H1 (cell line): ENCODE results near the gene UBAC1. TPM values are rescaled to one million over a fixed set of nuclear protein-coding genes. Genes with fewer than 3 reads are reported as not detected.
A peak's percentile ranks its signal among the peaks of the same experiment; 100 is the strongest.

ENCODE experiments used
- CTCF ChIA-PET: fragments of 300-600 bp; sonication (Branson Sonifier 250); formaldehyde crosslinking; loops from one replicate; lab custom pipeline; 2021; ENCODE audit not compliant: partially characterized antibody; lab: Charles Lee
- POLR2A ChIA-PET: fragments of 300-600 bp; sonication (Branson Sonifier 250); formaldehyde crosslinking; loops from one replicate; lab custom pipeline; 2021; ENCODE audit warnings: inconsistent platforms; ENCODE audit not compliant: partially characterized antibody; lab: Charles Lee
- DNase-seq, 2 experiments: peaks; one replicate each; pipeline versions ENCODE4 v3.0.0 to v3.0.0-alpha.2; 2010 to 2022; ENCODE audit warnings: low spot score in 2 of 2, low read depth in 1 of 2, mixed read lengths in 1 of 2
- FAIRE-seq: peaks from 2 replicates; lab custom pipeline; 2011; peaks lifted over from hg19 to GRCh38; lab: Jason Lieb, UNC
- H2AFZ ChIP-seq: 2 replicates; pipeline ENCODE4 v1.8.1; 2012; ENCODE audit warnings: low read length, inconsistent platforms
- H2AK5ac ChIP-seq: 2 replicates; pipeline ENCODE4 v1.6.1; 2013; ENCODE audit warnings: low read depth, low read length
- H2BK120ac ChIP-seq: replicated peaks from 2 replicates; pipeline ENCODE3; 2013; ENCODE audit warnings: low read depth, low read length, inconsistent platforms
- H2BK12ac ChIP-seq: 2 replicates; pipeline ENCODE4 v1.6.1; 2013; ENCODE audit warnings: low read depth, low read length
- H2BK15ac ChIP-seq: 2 replicates; pipeline ENCODE4 v1.6.1; 2013; ENCODE audit warnings: low read length
- H2BK20ac ChIP-seq: 2 replicates; pipeline ENCODE4 v1.6.1; 2013; ENCODE audit warnings: low read length
- H2BK5ac ChIP-seq: 2 replicates; pipeline ENCODE4 v1.6.1; 2013; ENCODE audit warnings: low read depth, low read length
- H3K14ac ChIP-seq: 2 replicates; pipeline ENCODE4 v1.6.1; 2013; ENCODE audit warnings: inconsistent platforms; ENCODE audit not compliant: insufficient read length
- H3K18ac ChIP-seq: 2 replicates; pipeline ENCODE4 v1.6.1; 2013; ENCODE audit warnings: low read length; ENCODE audit errors: extremely low read depth
- H3K23ac ChIP-seq: 2 replicates; pipeline ENCODE4 v1.6.1; 2013; ENCODE audit warnings: inconsistent platforms; ENCODE audit not compliant: insufficient read length
- H3K23me2 ChIP-seq: 2 replicates; pipeline ENCODE4 v1.6.1; 2013; ENCODE audit warnings: low read depth, low read length
- H3K27ac ChIP-seq: 2 replicates; pipeline ENCODE4 v1.6.1; 2011; ENCODE audit warnings: low read depth, low read length, inconsistent platforms
- H3K27me3 ChIP-seq, 4 experiments: replicated peaks in 1 of 4; 1 replicate in 1 of 4; 2 replicates in 3 of 4; pipeline versions ENCODE4 v1.6.1 to v1.8.1; 2011 to 2013; ENCODE audit warnings: low read length in 3 of 4, mild to moderate bottlenecking in 3 of 4, inconsistent platforms in 2 of 4, mixed read lengths in 2 of 4, moderate library complexity in 1 of 4; ENCODE audit not compliant: control insufficient read depth in 3 of 4, insufficient read depth in 3 of 4; ENCODE audit errors: extremely low read depth in 1 of 4
- H3K36me3 ChIP-seq, 4 experiments: 2 replicates each; pipeline versions ENCODE4 v1.6.1 to v1.8.1; 2011 to 2013; ENCODE audit warnings: mild to moderate bottlenecking in 4 of 4, low read length in 3 of 4, moderate library complexity in 2 of 4, control low read depth in 1 of 4, inconsistent platforms in 1 of 4; ENCODE audit not compliant: insufficient read depth in 4 of 4, control insufficient read depth in 2 of 4
- H3K4ac ChIP-seq: replicated peaks from 2 replicates; pipeline ENCODE3; 2013; ENCODE audit warnings: low read length, low read depth, mixed read lengths, inconsistent platforms; ENCODE audit not compliant: insufficient read length
- H3K4me1 ChIP-seq, 4 experiments: replicated peaks in 1 of 4; 1 replicate in 1 of 4; 2 replicates in 3 of 4; pipeline versions ENCODE4 v1.6.1 to v1.8.1; 2011 to 2013; ENCODE audit warnings: low read length in 3 of 4, inconsistent platforms in 2 of 4, mixed read lengths in 1 of 4; ENCODE audit not compliant: insufficient read depth in 4 of 4, control insufficient read depth in 3 of 4
- H3K4me2 ChIP-seq, 2 experiments: 2 replicates each; pipeline versions ENCODE4 v1.6.1 to v1.8.1; 2011 to 2013; ENCODE audit warnings: low read depth in 2 of 2, low read length in 2 of 2, control low read depth in 1 of 2, inconsistent platforms in 1 of 2, mild to moderate bottlenecking in 1 of 2; ENCODE audit not compliant: insufficient read depth in 1 of 2
- H3K4me3 ChIP-seq, 4 experiments: fragments of 200-600, 300-600 bp in 1 of 4; sonication (generic), shearing (Covaris generic), sonication (Bioruptor Twin) in 1 of 4; 2 replicates each; pipeline versions ENCODE4 v1.5.1 to v1.8.1; 2011 to 2016; ENCODE audit warnings: low read length in 4 of 4, low read depth in 3 of 4, control low read depth in 2 of 4, inconsistent platforms in 2 of 4, mild to moderate bottlenecking in 2 of 4, mixed read lengths in 1 of 4, moderate library complexity in 1 of 4; ENCODE audit not compliant: insufficient read depth in 2 of 4; ENCODE audit errors: extremely low read depth in 1 of 4
- H3K56ac ChIP-seq: replicated peaks from 2 replicates; pipeline ENCODE3; 2013; ENCODE audit warnings: low read depth, mild to moderate bottlenecking, mixed read lengths, low read length, inconsistent platforms; ENCODE audit not compliant: insufficient read length
- H3K79me1 ChIP-seq: 2 replicates; pipeline ENCODE4 v1.6.1; 2013; ENCODE audit warnings: low read depth, low read length, control low read depth
- H3K79me2 ChIP-seq, 2 experiments: 2 replicates each; pipeline versions ENCODE4 v1.6.1 to v1.8.1; 2012 to 2013; ENCODE audit warnings: low read length in 2 of 2, mild to moderate bottlenecking in 2 of 2, inconsistent platforms in 1 of 2; ENCODE audit not compliant: insufficient read depth in 2 of 2, control insufficient read depth in 1 of 2
- H3K9ac ChIP-seq, 4 experiments: replicated peaks in 1 of 4; 1 replicate in 1 of 4; 2 replicates in 3 of 4; pipeline versions ENCODE4 v1.6.1 to v1.8.1; 2011 to 2013; ENCODE audit warnings: low read depth in 3 of 4, low read length in 3 of 4, control low read depth in 2 of 4, mild to moderate bottlenecking in 2 of 4, moderate library complexity in 2 of 4, inconsistent platforms in 1 of 4; ENCODE audit errors: extremely low read depth in 1 of 4
- H3K9me3 ChIP-seq, 2 experiments: 2 replicates each; pipeline versions ENCODE4 v1.6.1 to v1.8.1; 2012 to 2013; ENCODE audit warnings: mild to moderate bottlenecking in 2 of 2, moderate library complexity in 2 of 2, control low read depth in 1 of 2, inconsistent platforms in 1 of 2, low read depth in 1 of 2, low read length in 1 of 2, mixed read lengths in 1 of 2; ENCODE audit not compliant: insufficient read depth in 2 of 2
- H4K20me1 ChIP-seq, 2 experiments: replicated peaks in 1 of 2; 2 replicates each; pipeline versions ENCODE3 to v1.8.1; 2011 to 2013; ENCODE audit warnings: inconsistent platforms in 2 of 2, low read length in 2 of 2, mild to moderate bottlenecking in 1 of 2; ENCODE audit not compliant: insufficient read depth in 2 of 2, control insufficient read depth in 1 of 2
- H4K5ac ChIP-seq: 2 replicates; pipeline ENCODE4 v1.6.1; 2013; ENCODE audit warnings: low read length, low read depth, mixed read lengths, inconsistent platforms; ENCODE audit not compliant: insufficient read length
- H4K8ac ChIP-seq: 2 replicates; pipeline ENCODE4 v1.8.0; 2013; ENCODE audit warnings: mild to moderate bottlenecking, moderate library complexity, low read length, inconsistent platforms; ENCODE audit not compliant: insufficient read depth; ENCODE audit errors: extremely low read depth
- H4K91ac ChIP-seq: replicated peaks from 2 replicates; pipeline ENCODE3; 2013; ENCODE audit warnings: low read length, mixed read lengths, inconsistent platforms; ENCODE audit not compliant: insufficient read length
- ATF3 ChIP-seq: IDR thresholded peaks from 2 replicates; pipeline ENCODE4 v1.6.1; 2011; ENCODE audit warnings: low read depth, mild to moderate bottlenecking, low read length; ENCODE audit not compliant: insufficient read depth
- BACH1 ChIP-seq: IDR thresholded peaks from 2 replicates; pipeline ENCODE4 v1.6.1; 2012; ENCODE audit warnings: low read length, improper control_type of control experiment
- CTBP2 ChIP-seq: IDR thresholded peaks from 2 replicates; pipeline ENCODE4 v1.7.0; 2011; ENCODE audit warnings: borderline replicate concordance, mild to moderate bottlenecking, moderate library complexity, mixed read lengths, low read length; ENCODE audit not compliant: insufficient read depth, insufficient read length
- GTF2F1 ChIP-seq: IDR thresholded peaks from 2 replicates; pipeline ENCODE4 v1.6.1; 2012; ENCODE audit warnings: low read depth, low read length, improper control_type of control experiment, borderline replicate concordance
- JUN ChIP-seq: IDR thresholded peaks from 2 replicates; pipeline ENCODE4 v1.6.1; 2011; ENCODE audit warnings: low read depth, mild to moderate bottlenecking, improper control_type of control experiment, low read length
- NANOG ChIP-seq: IDR thresholded peaks from 2 replicates; pipeline ENCODE4 v1.6.1; 2011; ENCODE audit warnings: low read length, low read depth, mild to moderate bottlenecking, inconsistent platforms; ENCODE audit not compliant: insufficient read depth, poor library complexity, severe bottlenecking
- PHF8 ChIP-seq: fragments of 200-600 bp; sonication (generic); conservative IDR thresholded peaks from 2 replicates; pipeline ENCODE4 v1.7.1; 2012; ENCODE audit warnings: low read depth, mild to moderate bottlenecking, inconsistent platforms, low read length, moderate library complexity
- RAD21 ChIP-seq, 2 experiments: IDR thresholded peaks in 1 of 2; conservative IDR thresholded peaks in 1 of 2; 2 replicates each; pipeline ENCODE4 v1.6.1; 2011; ENCODE audit warnings: low read depth in 2 of 2, low read length in 2 of 2, improper control_type of control experiment in 1 of 2, inconsistent platforms in 1 of 2, mild to moderate bottlenecking in 1 of 2, moderate library complexity in 1 of 2
- YY1 ChIP-seq: IDR thresholded peaks from 2 replicates; pipeline ENCODE4 v1.6.1; 2011; ENCODE audit warnings: low read depth, mild to moderate bottlenecking, low read length
- WGBS, 2 experiments: shearing (Covaris generic) in 1 of 2; methylation state at CpG; one replicate each; pipeline versions ENCODE4 v1.1.6 to v1.1.7; 2013 to 2015; ENCODE audit warnings: low lambda C conversion rate in 2 of 2, mixed read lengths in 2 of 2, inconsistent platforms in 1 of 2, low coverage in 1 of 2, missing lambda C conversion rate in 1 of 2; ENCODE audit not compliant: insufficient replicate concordance in 2 of 2, insufficient coverage in 1 of 2, insufficient read length in 1 of 2; ENCODE audit errors: extremely low coverage in 1 of 2, missing lambda C conversion rate in 1 of 2; 5-methylcytosine and 5-hydroxymethylcytosine counted together
- polyA plus RNA-seq, 7 experiments: library from polyadenylated mRNA; depleted of rRNA in 3 of 7; stranded (reverse) in 5 of 7; unstranded in 2 of 7; fragments of >200 nt in 5 of 7; fragments of 200-250 nt in 2 of 7; gene quantifications; 1 replicate in 5 of 7; 2 replicates in 1 of 7; 4 replicates in 1 of 7; pipeline versions ENCODE4 v1.2.1 to v1.2.3, GENCODE V29; 2011 to 2013; ENCODE audit warnings: missing spikeins in 2 of 7, mixed read lengths in 2 of 7
- total RNA-seq: library from RNA; stranded (reverse); fragmentation: NEBNext Ultra II Directional; extraction: Animal tissue kit (Norgen Biotek cat#: 25700); gene quantifications from 2 replicates; pipeline ENCODE4 v1.2.1, GENCODE V29; 2021
- TF ChIP-seq, protein P1 (sequence below): IDR thresholded peaks from 2 replicates; pipeline ENCODE4 v1.6.1; 2011; ENCODE audit warnings: low read length, improper control_type of control experiment

The UBAC1 gene
- total and polyA plus RNA-seq, 2 of the 8 experiments (the other 6 are each of a cell fraction or from before 2014, with no cell fraction given): 59.3 to 85.2 TPM

GRCh38 chr9:135921749-135922310, 39.3 kb downstream of the UBAC1 start:
- H2BK5ac ChIP-seq: no peak overlapping the region
- no peak overlapping the region for H3K9ac ChIP-seq
- no peaks in the 10 kb centered on the region for H3K23me2 ChIP-seq
- no peak overlapping the region for H2BK12ac ChIP-seq
- H3K18ac ChIP-seq: no peak overlapping the region
- CTCF ChIA-PET: interaction anchor here (0.6 to 1.6 kb wide), 3 partner anchors 56 to 174 kb away, joined by 3 read pairs; no protein-coding TSS in a partner anchor
- peaks cover 25 to 31% of the 10 kb centered on the region in 2 experiments for H3K9me3 ChIP-seq
- peak overlapping the region; percentile 68 for H4K8ac ChIP-seq
- H2AK5ac ChIP-seq: no peak overlapping the region
- no peak overlapping the region for H4K5ac ChIP-seq
- no peak overlapping the region for H3K4ac ChIP-seq
- no peak overlapping the region for H3K4me3 ChIP-seq
- no peaks in the 10 kb centered on the region for H3K79me2 ChIP-seq
- H4K20me1 ChIP-seq: peaks cover 0 to 7% of the 10 kb centered on the region in 2 experiments
- no peak overlapping the region for H2AFZ ChIP-seq
- H3K27me3 ChIP-seq: no peaks in the 10 kb centered on the region; a peak in 1 of 7 replicates
- no peaks in the 10 kb centered on the region for H3K79me1 ChIP-seq
- FAIRE-seq: no peak
- H3K4me2 ChIP-seq: no peak overlapping the region
- H2BK120ac ChIP-seq: no peak overlapping the region
- 87% methylated on average over 14 of the region's 14 CpGs; no CpG with 5 or more reads in 1 of the 2 experiments for WGBS, 2 experiments
- H3K23ac ChIP-seq: no peak overlapping the region
- no peak overlapping the region for H3K27ac ChIP-seq
- POLR2A ChIA-PET: interaction anchor here (1.5 kb wide), 1 partner anchor 14 kb away, joined by 4 read pairs; the partner anchor contains the start of gene CAMSAP1
- H3K14ac ChIP-seq: no peak overlapping the region
- peaks cover 0 to 5% (median 1%) of the 10 kb centered on the region in 4 experiments; a peak in 2 of 8 replicates for H3K36me3 ChIP-seq
- DNase-seq: no peak
- H2BK20ac ChIP-seq: no peak overlapping the region
- no peaks in the 10 kb centered on the region; a peak in 1 of 7 replicates for H3K4me1 ChIP-seq
- no peak overlapping the region for H3K56ac ChIP-seq
- no peak overlapping the region for H2BK15ac ChIP-seq
- no peak overlapping the region for H4K91ac ChIP-seq
- TF ChIP-seq, protein P1, sequence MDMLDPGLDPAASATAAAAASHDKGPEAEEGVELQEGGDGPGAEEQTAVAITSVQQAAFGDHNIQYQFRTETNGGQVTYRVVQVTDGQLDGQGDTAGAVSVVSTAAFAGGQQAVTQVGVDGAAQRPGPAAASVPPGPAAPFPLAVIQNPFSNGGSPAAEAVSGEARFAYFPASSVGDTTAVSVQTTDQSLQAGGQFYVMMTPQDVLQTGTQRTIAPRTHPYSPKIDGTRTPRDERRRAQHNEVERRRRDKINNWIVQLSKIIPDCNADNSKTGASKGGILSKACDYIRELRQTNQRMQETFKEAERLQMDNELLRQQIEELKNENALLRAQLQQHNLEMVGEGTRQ: no peak
- no peak for TF ChIP-seq RAD21 (IDR thresholded peaks at IDR 0.05 in 1 of 2, conservative IDR thresholded peaks at IDR 0.05 in 1 of 2; ENCODE audit: low read depth in 2 of 2, low read length in 2 of 2)
- TF ChIP-seq PHF8: no peak
- TF ChIP-seq NANOG: no peak
- no peak for TF ChIP-seq BACH1
- TF ChIP-seq ATF3: no peak
- no peak for TF ChIP-seq GTF2F1
- no peak for TF ChIP-seq JUN
- TF ChIP-seq CTBP2: no peak
- no peak for TF ChIP-seq YY1
